K562 (cell line): ENCODE results near the gene HOXC11.

Source experiments
- POLR2A ChIP-seq: fragments of 450-650 bp; conservative IDR thresholded peaks from 2 replicates; pipeline ENCODE4 v1.6.1; 2016
- ZBTB8A ChIP-seq: fragments of 450-650 bp; IDR thresholded peaks from 2 replicates; pipeline ENCODE4 v1.6.1; 2018; ENCODE audit warnings: mild to moderate bottlenecking, moderate library complexity; ENCODE audit not compliant: partially characterized antibody
- TF ChIP-seq, protein P1 (sequence below): fragments of 200-800 bp; sonication (Bioruptor generic); IDR thresholded peaks from 2 replicates; pipeline ENCODE4 v1.6.1; 2017; ENCODE audit warnings: missing genetic modification characterization, missing compliant biosample characterization

DNA sequence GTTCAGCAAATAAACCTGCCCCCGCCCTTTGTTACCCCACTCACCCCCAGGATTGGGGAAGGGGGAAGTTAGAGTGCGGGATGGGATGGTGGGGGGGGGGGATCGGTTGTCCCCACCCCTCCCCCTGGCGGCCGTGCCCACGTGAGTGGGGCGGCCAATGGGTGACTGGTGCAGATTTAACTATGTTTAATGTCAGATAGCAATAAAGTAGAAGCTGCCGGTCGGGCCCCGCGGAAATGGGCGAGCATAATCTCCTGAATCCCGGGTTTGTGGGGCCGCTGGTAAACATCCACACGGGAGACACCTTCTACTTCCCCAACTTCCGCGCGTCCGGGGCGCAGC is 18.3 kb upstream of the HOXC11 start, which contains the start of gene HOXC12:
- TF ChIP-seq POLR2A (no peak), ZBTB8A (no peak)
- TF ChIP-seq, protein P1, sequence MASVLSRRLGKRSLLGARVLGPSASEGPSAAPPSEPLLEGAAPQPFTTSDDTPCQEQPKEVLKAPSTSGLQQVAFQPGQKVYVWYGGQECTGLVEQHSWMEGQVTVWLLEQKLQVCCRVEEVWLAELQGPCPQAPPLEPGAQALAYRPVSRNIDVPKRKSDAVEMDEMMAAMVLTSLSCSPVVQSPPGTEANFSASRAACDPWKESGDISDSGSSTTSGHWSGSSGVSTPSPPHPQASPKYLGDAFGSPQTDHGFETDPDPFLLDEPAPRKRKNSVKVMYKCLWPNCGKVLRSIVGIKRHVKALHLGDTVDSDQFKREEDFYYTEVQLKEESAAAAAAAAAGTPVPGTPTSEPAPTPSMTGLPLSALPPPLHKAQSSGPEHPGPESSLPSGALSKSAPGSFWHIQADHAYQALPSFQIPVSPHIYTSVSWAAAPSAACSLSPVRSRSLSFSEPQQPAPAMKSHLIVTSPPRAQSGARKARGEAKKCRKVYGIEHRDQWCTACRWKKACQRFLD (CRISPR knock-in tag): no peak
